Activated CD4-positive, CD25-positive, alpha-beta regulatory T cell treated with anti-CD3 and anti-CD28 coated beads, Interleukin-2, amount 50 U/mL, for 16 hours (primary cell): Measurements from ENCODE around the gene FH.

Source experiments
- DNase-seq: peaks from one replicate; pipeline ENCODE4 v3.0.0-alpha.2; 2020; ENCODE audit warnings: low read depth, low spot score

FH gene

DNA sequence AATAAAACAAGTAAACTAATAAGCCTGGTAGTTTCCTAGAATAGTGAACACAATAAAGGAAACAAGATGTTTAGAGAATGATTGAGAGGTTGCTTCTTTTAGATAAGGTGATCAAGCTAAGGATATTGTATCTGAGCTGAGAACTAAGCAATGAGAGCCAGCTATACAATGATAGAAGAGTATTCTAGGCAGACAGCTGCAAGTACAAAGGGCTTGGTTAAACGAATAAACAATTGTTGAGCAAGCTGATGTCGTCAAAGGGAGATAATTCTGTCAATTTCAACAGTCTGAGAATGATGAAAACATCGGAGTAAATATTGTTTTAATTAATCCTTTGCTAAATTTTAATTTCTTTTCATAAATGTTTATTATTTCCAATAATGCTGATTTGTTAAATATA is 5.5 kb upstream of the FH start:
- no peak for DNase-seq

DNA sequence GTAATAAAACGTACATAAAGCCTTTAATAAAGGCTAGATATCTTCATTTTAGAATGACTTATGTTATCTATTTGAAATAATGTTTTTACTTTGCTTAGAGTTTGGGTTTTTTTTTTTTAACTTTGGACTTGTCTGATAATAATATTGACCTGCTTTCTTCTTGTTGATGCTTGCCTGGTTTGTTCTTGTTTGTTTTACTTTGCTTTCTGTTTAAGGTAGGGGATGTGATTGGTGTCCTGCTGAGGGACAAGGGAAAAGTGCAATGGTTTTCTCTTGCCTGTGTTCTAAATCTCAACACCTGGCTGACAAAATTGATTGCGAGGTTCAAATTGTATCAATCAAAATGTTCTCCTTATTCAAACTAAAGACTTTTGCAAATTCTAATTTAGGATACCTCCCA is 2.2 kb upstream of the FH start:
- no peak for DNase-seq

DNA sequence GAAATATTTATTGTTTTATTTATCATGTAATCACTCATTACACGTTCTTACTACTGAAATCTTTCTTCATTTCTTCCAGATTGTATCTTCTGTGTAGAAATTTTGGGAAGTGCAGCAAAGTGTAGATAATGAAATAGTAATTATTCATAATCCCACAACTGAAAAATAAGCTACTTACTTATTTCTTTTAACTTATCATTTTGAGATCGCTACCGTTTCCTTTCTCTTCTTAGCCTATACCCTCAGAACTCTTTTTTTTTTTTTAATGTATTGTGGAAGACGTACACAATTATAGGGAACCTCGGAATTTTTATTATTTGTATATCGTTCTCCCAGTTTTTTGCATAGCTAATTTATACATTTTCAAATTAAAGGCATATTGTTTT is 518 bp upstream of the FH start:
- no peak for DNase-seq

DNA sequence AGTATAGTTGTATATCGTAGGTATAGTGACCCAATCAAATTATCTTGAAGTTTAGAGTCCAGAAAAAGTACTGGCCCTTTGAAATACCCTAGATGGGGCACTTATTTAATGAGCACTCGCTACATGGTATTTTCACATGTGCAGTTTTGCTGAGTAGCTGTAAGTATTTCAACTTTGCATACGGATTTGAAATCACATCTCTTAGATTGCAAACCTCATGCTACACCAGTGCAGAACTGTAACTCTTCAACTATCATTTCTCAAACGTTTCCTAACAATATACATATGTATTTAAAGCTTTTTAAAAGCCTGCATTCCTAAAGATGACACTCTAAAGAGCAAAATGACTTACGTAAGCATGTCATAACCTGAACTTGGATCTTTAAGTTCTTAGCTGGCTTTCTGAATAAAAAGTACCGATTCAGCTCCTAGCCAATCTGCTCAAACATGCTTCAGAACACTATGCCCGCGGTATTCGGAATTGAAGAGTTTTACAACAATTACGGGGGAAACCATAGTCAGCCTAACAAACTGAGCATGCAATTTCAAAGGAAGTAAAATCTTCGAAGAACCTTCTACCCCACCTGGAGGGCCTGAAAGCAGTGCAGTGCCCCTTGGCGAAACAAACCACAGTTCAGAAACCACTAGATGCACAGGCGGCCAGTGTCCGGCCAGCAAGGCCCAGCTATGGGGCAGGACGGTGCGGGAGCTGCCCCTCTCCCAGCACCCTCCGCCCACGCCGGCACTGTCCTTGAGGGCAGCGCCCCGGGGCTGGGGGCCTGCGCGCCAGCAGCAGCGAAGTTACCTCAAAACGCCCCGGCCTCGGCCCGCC is 863 bp downstream of the FH start:
- DNase-seq = no peak

DNA sequence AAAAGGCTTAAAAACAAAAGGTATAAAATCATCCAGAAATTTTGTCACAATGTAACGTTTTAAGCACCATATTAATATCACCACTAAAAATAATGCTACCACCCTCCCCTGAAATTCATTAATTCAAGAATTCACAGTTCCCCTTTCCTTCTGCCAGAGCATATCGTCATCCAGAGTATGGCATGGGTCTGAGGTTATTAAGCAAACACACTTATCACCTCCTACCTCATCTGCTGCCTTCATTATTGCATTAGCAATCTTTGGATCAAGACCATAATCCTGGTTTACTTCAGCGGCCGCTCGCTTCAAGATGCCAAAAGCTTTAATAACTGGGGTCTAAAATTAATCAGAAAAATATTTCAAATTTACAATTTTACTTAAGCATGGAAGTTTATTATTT is 6.2 kb downstream of the FH start:
- DNase-seq = no peak

DNA sequence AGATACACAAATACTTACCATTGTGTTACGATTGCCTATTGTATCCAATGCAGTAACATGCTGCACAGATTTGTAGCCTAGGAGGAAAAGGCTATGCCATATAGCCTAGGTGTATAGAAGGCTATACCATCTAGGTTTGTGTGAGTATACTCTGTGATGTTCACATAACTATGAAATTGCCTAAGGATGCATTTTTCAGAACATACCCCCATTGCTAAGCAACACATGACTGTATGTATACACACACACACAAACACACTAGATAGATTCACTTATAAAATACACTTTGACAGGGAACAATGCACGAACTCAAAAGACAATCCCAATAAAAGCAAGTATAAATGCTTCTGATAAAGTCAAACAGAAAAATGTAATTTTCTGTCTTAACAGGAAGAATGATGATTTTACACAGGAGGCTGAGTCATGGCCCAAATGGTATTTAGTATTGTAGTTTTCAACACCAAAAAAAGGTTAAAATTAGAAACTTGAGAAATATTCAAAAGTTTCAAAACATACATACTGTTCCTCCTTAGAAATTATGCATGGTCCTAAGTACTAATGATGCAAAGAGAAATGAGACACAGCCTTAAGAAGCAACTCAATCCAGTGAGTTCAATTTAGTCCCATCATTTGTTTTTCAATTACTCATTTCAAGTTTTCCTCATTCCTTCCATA is 12.2 kb downstream of the FH start:
- no peak for DNase-seq

DNA sequence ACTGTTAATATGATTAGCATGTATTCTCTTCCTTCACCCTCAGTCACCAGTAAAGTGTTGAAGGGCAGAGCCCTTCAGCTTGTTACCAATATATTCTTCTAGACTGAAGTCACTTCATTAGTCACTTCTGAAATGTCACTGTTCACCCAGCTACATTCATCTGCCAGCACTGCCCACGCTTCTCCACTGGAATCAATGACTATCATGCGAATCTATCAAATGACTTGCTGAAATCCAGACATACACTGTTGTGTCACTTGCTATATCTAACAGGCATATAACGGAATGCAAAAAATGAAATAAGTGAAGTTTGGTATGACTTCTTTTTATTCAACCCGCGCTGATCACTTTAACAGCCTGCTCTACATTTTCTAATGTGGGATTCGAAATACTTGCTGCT is 16.1 kb downstream of the FH start:
- DNase-seq = no peak

DNA sequence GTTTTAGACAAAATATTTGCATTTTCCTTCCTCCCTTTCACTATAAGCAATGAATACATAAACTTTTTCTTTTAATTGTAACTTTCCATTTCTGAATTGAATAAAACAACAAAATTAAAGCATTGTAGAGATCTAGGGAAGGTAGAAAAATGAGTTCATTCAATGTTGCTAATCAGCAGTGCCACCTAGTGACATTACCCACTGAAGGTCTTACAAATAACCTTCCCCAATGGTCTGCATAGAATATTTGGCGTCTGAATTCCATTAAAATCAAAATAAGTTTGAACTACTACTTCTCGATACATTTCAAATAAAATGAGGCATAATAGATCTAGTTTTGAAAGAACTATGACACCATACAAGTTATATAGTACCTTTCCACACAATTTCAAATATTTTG is 19.6 kb downstream of the FH start:
- DNase-seq = no peak

DNA sequence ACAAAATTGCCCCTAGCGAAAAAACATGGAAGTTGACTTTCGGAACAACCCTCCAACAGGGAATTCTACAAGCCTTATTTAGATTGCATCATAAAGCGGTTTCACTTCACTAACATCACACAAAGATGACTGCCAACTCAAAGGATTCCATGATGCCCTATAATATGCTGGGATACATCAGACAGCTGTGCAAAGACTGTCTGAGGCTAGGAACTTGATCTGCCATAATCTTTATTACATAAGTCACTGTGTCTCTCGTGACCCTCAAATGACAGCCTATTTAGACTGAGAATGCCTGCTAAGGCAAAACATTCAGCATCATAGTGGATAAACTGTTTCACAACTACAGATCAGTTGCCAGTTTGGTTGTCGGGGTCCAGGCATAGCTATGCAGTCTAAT is 23.8 kb downstream of the FH start:
- DNase-seq = no peak

DNA sequence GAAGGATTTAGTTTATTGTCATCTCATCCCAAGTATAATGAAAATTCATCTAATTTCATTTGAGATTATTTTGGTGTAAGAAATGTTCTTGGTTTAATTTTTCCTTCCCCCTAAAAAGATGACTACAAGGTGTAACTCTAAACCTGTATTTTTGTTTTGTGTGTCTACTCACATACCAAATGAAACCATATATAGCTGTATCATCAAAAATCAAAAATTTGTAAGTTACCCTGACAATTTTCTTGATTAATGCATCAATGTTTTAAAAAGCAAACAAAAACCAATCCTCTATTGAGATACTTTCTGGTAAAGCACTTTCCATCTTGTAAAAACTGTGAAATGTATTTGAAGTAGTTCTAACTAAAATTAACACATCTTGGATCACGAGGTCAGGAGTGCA is 30.8 kb downstream of the FH start:
- DNase-seq = no peak

DNA sequence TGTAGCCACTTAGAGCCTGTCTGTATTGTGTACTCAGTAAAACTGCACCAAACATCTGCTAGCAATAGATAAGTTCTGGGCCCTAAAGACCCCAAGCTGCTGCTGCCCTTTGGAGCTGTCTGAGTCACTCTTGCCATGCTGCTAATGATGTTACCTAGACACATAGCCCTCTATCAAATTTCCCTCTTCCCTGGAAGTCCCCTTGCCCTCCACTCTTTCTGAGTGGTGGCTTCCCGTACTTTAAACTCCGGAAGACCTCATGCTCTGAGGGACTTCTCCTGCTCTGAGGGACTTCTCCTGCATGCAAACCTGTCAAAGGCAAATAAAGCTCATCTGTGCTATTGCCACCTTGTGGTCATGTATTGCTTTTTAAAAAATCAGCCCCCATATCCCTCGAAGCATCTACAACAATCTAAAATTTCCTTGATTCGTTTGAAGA is 34.0 kb downstream of the FH start:
- no peak for DNase-seq

DNA sequence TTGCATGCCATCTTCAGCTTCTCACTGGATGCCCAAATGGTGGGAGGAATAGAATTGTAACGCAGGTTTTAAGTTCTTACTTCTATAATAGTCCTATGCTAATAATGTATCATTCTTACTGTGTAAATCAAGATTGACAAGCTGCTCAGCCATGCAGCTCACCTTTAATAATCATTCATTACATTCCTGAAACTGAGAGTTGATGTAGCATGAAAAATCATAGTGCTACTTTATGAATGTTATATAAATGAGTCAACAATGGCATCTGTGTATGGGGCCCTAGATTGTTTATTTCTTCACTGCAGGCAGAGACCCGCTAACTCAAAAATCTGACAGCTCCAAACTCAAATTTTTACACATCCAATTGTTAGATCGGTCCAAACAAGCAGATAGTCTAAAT is 34.4 kb downstream of the FH start:
- no peak for DNase-seq

DNA sequence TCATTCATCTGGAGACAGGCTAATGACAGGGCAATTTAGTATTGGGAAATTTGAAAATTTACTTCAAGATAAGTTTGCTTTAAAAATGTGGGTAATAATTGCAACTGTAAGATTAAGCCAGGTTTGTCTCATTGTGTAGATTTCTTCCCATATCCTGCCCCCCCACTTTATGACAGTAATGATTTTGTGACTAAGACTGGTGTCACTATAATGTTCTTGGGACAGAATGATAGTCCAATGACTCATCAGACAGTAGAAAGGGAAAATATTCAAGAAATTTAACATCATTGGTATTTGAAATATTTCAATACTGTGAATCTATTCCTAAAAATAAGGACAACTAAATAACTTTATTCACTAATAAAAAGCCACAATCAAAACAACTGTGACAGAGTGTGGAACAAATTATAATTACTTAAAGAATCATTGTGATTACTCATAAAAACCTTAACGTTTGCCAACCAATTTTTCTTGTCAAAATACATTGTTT is 36.7 kb downstream of the FH start:
- DNase-seq = no peak

DNA sequence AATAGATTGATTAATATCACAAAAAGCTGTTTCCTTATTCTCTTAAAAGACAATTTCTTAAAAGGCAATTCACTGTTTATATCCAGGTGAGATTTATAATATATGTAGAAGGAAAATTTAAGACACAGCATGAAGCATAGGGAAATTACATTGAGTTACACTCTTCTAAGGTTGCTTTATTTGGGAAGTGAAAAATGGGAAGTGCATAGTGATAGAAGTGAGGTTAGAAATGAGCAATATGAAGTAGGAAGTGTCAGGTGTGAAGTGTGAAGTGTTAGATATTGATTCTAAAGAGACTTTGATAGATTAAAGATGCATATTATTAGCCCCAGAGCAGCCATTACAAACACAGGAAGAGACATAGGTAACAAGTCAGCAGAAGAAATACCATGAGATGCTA is 40.3 kb downstream of the FH start:
- DNase-seq = no peak

DNA sequence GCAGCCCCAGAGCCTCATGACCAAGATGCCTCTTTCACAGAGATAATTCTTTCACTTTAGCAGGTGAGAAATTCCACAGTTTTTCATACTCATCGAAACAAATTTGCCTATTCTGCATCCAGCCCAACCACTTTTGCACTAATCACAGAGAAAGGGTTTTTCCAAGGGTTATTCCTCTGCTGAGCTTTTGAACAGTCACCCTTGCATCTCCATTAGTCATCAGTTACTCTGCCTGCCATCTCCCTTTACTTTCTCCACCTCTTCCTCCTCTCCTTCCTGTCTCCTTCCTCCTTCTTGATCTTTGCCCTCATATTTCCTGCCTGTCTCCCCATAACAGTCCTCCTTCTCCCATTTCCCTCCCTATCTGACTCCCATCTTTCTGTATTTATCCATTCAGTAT is 43.9 kb downstream of the FH start:
- DNase-seq = no peak

DNA sequence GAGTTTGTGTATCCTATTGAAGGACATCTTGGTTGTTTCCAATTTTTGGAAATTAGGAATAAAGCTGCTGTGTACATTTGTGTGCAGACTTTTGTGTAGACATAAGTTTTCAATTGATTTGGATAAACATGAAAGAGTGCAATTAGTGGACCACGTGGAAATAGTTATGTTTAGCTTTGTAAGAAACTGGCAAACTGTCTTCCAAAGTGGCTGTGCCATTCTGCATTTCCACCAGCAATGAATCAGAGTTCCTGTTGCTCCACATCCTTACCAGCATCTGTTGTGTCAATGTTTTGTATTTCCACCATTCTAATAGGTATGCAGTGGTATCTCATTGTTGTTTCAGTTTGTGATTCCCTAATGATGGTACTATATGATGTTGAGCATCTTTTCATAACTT is 46.5 kb downstream of the FH start:
- DNase-seq = no peak

DNA sequence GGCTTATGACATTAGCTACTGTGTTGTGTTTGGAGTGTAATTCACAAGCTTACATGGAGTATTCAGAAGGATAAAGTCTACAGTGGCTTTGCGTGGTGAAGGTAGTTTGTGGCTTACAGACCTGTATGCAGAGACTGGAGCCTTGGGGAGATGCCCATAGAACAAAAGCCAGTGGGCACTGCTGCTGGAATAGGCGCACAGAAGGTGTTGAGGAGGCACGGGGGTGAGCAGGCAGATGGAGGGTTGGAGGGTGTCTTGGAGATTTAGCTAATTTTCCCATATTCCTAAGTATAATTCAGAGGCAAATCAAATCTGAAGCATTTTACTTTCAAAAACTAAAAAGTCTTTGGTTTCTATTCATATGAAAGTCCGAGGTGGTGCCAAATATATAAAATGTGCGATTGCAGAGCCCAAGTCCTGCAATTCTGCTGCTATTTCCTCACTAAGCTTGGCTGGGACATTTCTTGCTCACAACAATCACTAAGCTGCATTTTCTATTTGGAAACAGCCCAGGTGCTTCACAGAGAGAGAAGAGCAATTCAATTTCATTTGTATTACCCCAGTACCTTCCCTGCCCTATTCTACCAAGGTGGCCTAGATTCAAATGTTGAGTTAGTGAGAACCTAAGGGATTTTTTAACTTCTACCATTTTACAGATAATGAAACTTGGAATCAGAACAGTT is 48.5 kb downstream of the FH start:
- DNase-seq = no peak

DNA sequence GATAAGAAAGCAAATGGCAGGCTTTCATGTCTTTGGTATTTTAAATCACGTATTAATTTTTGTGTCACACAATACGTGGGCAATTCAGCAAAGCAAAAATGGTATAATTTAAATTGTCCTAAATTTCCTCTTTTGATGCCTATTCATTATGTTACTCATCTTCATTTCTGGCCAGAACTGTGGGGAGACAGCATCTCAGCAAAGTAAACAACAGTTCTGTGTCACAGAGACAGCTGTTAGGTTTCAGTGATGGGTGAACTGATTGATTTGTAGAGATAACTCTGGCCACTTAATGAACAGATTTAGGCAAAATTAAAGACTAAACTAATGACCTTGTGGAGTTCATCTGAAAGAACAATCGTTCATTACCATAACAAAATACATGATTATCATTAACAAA is 49.2 kb downstream of the FH start:
- no peak for DNase-seq

DNA sequence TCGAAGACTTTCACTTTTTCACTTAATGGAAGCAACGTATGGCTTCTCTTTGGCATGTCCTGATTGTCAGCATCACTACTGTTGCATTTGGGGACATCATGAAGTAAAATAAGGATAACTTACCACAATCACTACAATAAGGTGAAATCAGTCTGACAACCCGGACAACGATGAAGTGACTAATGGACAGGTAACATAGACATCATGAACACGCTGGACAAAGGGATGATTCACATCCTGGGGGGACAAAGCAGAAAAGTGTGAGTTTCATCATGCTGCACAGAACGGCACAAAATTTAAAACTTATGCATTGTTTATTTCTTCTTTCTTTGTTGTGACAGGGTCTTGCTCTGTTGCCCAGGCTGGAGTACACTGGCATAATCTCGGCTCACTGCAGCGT is 53.9 kb downstream of the FH start:
- no peak for DNase-seq

DNA sequence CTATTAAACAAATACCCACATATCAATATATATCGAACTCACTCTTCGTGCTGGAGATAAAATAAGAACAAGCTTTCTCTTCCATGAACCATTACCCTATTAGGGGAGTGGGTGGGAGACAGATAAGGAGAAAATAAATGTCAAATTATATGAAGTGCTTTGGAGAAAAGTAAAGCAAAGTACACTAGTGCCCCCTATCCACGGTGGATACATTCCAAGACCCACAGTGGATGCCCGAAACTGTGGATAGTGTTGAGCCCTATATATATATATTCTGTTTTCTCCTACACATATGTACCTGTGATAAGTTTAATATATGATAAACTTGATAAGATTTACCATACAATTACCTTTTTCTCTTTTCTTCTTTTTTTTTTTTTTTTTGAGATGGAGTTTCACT is 54.6 kb downstream of the FH start:
- no peak for DNase-seq

DNA sequence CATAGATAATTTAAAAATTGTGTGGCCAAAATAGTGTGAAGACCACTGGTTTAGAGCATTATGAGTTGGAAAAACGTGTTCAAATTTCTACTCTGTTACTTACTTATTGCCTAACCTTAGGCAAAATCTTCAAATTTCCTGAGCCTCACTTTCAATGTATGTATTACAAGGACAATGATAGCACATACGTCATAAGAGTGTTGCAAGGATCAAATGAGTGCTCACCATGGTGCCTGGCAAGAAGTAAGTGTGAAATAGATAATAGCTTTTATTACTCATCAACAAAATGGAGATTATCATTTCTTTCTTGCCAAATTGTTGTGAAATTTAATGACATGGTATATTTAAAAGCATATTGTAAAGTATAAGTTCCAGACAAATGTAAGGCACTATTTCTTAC is 57.2 kb downstream of the FH start:
- DNase-seq = no peak

DNA sequence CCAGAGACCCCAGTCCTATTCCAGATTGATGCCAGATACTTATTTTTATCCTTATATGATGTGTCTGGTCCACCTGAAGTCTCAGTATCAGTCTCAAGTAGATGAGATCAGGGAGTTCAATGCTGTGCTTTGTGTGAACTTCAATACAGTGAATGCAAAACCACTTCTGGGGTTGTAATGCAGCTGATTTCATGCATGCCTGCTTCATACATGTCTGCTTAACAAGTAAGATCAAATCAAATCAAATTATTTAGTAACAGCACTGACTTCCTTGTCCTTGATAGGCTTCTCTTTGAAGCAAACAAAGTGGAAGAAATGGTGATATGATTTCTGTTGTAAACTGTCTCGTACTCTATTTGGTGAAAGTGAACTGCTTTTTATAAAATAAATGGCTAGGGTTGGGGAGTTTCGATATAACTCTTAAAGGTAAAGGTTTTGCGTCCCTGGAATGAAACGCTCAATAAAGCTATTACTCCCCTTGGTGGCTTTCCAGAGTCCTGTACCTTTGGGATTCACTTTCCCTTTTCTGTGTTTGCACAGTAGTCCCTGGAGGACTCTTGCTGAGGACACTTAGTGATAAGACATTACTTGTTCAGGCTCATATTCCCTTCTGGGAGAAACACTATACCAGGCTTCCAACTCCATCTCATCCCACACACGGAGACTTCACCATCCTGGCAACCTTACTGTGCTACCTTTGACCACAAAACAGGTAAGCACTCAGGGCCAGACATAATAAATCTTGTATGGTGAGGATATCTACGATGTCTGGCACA is 59.3 kb downstream of the FH start:
- no peak for DNase-seq
